Astrocyte (in vitro differentiated cells and primary cell): ENCODE measurements around the gene FXYD5. TPM values are rescaled to one million over a fixed set of nuclear protein-coding genes. Genes with fewer than 3 reads are reported as not detected.

ENCODE experiments used
- DNase-seq: peaks from one replicate; pipeline ENCODE4 v3.0.0-alpha.2; 2010; ENCODE audit warnings: low read depth
- FAIRE-seq: peaks from 2 replicates; lab custom pipeline; 2011; peaks lifted over from hg19 to GRCh38; lab: Jason Lieb, UNC
- H2AFZ ChIP-seq: 2 replicates; pipeline ENCODE4 v1.6.0; 2012; ENCODE audit warnings: low read depth, low read length, inconsistent platforms
- H3K27ac ChIP-seq: 2 replicates; pipeline ENCODE4 v1.5.1; 2011; ENCODE audit warnings: low read depth, low read length, inconsistent platforms
- H3K27me3 ChIP-seq: 2 replicates; pipeline ENCODE4 v1.6.0; 2011; ENCODE audit warnings: low read length, inconsistent platforms; ENCODE audit not compliant: insufficient read depth
- H3K36me3 ChIP-seq: 2 replicates; pipeline ENCODE4 v1.5.1; 2011; ENCODE audit warnings: low read length, inconsistent platforms; ENCODE audit not compliant: insufficient read depth
- H3K4me1 ChIP-seq: 2 replicates; pipeline ENCODE4 v1.5.1; 2011; ENCODE audit warnings: low read length, inconsistent platforms; ENCODE audit not compliant: insufficient read depth
- H3K4me2 ChIP-seq: 2 replicates; pipeline ENCODE4 v1.6.0; 2012; ENCODE audit warnings: low read length, inconsistent platforms
- H3K4me3 ChIP-seq: 2 replicates; pipeline ENCODE4 v1.5.1; 2011; ENCODE audit warnings: low read depth, mild to moderate bottlenecking, low read length, inconsistent platforms; ENCODE audit not compliant: insufficient read depth
- H3K79me2 ChIP-seq: 2 replicates; pipeline ENCODE4 v1.6.0; 2012; ENCODE audit warnings: mild to moderate bottlenecking, low read length, inconsistent platforms; ENCODE audit not compliant: insufficient read depth
- H3K9ac ChIP-seq: 2 replicates; pipeline ENCODE4 v1.6.0; 2012; ENCODE audit warnings: mild to moderate bottlenecking, low read length, inconsistent platforms
- H3K9me3 ChIP-seq: 2 replicates; pipeline ENCODE4 v1.5.1; 2012; ENCODE audit warnings: low read depth, mild to moderate bottlenecking, low read length, inconsistent platforms; ENCODE audit not compliant: insufficient read depth
- H4K20me1 ChIP-seq: 2 replicates; pipeline ENCODE4 v1.6.0; 2012; ENCODE audit warnings: low read length, inconsistent platforms; ENCODE audit not compliant: insufficient read depth
- H3K27ac Mint-ChIP-seq: one replicate; pipeline ENCODE4 v1.8.0; 2021; ENCODE audit warnings: mild to moderate bottlenecking, mixed read lengths; ENCODE audit not compliant: unreplicated experiment
- H3K27me3 Mint-ChIP-seq: one replicate; pipeline ENCODE4 v1.8.0; 2021; ENCODE audit warnings: low read depth, mixed read lengths; ENCODE audit not compliant: unreplicated experiment
- H3K36me3 Mint-ChIP-seq: one replicate; pipeline ENCODE4 v1.8.0; 2021; ENCODE audit warnings: low read depth, mixed read lengths; ENCODE audit not compliant: unreplicated experiment
- H3K4me1 Mint-ChIP-seq: one replicate; pipeline ENCODE4 v1.8.0; 2021; ENCODE audit warnings: low read depth, mixed read lengths; ENCODE audit not compliant: unreplicated experiment
- H3K4me3 Mint-ChIP-seq: one replicate; pipeline ENCODE4 v1.8.0; 2021; ENCODE audit warnings: mild to moderate bottlenecking, moderate library complexity, mixed read lengths; ENCODE audit not compliant: unreplicated experiment
- H3K9me3 Mint-ChIP-seq: one replicate; pipeline ENCODE4 v1.8.0; 2021; ENCODE audit warnings: mild to moderate bottlenecking, mixed read lengths; ENCODE audit not compliant: unreplicated experiment
- EZH2 ChIP-seq: IDR thresholded peaks from 2 replicates; pipeline ENCODE4 v1.6.1; 2012; ENCODE audit warnings: mild to moderate bottlenecking, low read length, inconsistent platforms; ENCODE audit not compliant: insufficient read depth
- total RNA-seq: library from RNA; stranded (reverse); gene quantifications from 2 replicates; pipeline ENCODE4 v1.2.1, GENCODE V29; 2021
- TF ChIP-seq, protein P1 (sequence below): IDR thresholded peaks from 2 replicates; pipeline ENCODE4 v1.5.1; 2011; ENCODE audit warnings: low read depth, mild to moderate bottlenecking, inconsistent platforms, low read length, moderate library complexity; ENCODE audit not compliant: insufficient read depth

Gene FXYD5
- total RNA-seq, 1 donor from 2014 or later, result 108 TPM

DNA sequence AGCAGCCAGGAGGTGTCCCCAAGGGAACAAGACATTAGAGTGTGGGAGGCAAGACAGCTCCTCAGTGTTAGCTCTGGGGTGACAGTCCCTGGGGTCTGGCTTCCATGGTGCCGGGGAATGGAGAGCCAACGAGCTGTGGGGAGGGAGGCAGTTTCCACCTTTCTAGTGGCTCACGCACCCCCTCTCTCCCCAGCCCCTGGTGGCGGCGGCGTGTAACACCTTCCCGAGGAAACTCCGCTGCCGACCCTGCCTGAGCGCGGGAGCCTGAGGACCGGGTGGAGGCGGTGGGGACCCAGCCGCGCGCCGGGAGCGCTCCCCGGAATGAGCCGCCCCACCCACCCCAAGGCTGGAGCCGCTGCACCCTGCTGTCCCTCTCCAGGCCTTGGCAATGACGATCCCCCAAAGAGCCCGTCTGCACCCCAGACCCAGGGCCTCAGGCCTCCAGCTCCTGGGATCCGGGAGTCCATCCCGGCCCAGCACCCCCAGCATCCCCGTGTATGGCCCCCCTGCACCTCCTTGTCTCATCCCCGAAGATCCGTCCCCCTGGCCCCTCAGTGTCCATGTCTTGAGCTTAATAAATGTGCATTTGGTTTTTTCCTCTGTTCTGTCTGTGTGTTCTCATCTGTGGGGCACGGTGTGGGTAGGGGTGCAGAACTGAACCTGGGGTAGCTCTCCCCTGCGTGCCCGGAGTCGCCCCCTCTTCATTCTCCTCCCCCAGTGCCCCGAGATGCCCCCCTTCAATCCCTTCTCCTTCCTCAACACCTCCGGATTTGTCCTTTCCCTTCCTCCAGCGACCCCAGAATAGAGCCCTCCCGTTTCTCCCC, 622 bp upstream of the FXYD5 start:
- Histone ChIP-seq H3K9ac (peak overlapping the region; percentile 93), H2AFZ (peak overlapping the region; percentile 89), H3K27ac (peak overlapping the region; percentile 42), H3K9me3 (no peaks in the 10 kb centered on the region), H3K27me3 (no peaks in the 10 kb centered on the region), H3K36me3 (peaks cover 12% of the 10 kb centered on the region), H3K4me1 (peaks cover 6% of the 10 kb centered on the region), H3K4me3 (peak overlapping the region; percentile 80), H3K4me2 (peak overlapping the region; percentile 98), H3K79me2 (peaks cover 25% of the 10 kb centered on the region), H4K20me1 (peaks cover 22% of the 10 kb centered on the region)
- peaks cover 21% of the 10 kb centered on the region for H3K27me3 Mint-ChIP-seq
- H3K4me1 Mint-ChIP-seq, result peaks cover 12% of the 10 kb centered on the region
- peak overlapping the region; percentile 93 for H3K4me3 Mint-ChIP-seq
- no peak for FAIRE-seq
- no peak for TF ChIP-seq EZH2
- TF ChIP-seq, protein P1, sequence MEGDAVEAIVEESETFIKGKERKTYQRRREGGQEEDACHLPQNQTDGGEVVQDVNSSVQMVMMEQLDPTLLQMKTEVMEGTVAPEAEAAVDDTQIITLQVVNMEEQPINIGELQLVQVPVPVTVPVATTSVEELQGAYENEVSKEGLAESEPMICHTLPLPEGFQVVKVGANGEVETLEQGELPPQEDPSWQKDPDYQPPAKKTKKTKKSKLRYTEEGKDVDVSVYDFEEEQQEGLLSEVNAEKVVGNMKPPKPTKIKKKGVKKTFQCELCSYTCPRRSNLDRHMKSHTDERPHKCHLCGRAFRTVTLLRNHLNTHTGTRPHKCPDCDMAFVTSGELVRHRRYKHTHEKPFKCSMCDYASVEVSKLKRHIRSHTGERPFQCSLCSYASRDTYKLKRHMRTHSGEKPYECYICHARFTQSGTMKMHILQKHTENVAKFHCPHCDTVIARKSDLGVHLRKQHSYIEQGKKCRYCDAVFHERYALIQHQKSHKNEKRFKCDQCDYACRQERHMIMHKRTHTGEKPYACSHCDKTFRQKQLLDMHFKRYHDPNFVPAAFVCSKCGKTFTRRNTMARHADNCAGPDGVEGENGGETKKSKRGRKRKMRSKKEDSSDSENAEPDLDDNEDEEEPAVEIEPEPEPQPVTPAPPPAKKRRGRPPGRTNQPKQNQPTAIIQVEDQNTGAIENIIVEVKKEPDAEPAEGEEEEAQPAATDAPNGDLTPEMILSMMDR, result peak; percentile 36
- H3K9me3 Mint-ChIP-seq, result no peaks in the 10 kb centered on the region
- no peak overlapping the region for H3K27ac Mint-ChIP-seq
- DNase-seq, result no peak
- H3K36me3 Mint-ChIP-seq, result peaks cover 6% of the 10 kb centered on the region

DNA sequence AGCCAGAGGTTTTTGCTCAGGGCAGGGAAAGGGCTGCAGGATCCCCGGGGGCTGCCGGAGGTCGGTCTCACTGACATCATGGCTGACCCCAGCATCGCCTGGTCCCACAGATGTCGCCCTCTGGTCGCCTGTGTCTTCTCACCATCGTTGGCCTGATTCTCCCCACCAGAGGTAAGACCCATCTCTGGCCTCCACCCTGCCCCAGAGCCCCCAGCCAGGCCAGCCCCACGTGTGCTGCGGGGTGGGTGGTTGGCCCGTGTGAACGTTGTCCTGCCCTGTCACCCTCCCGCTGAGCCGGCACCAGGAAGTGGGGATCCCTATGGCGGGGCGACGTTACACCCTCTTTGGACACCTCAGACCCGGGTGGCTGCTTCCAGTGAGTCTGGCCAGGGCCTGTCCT, 906 bp downstream of the FXYD5 start:
- Histone ChIP-seq H3K4me1 (peaks cover 6% of the 10 kb centered on the region), H3K4me2 (peak overlapping the region; percentile 98), H3K79me2 (peaks cover 25% of the 10 kb centered on the region), H3K27ac (peak overlapping the region; percentile 82), H3K36me3 (peaks cover 18% of the 10 kb centered on the region), H2AFZ (peak overlapping the region; percentile 89), H3K27me3 (no peaks in the 10 kb centered on the region), H3K9ac (peak overlapping the region; percentile 93), H3K9me3 (no peaks in the 10 kb centered on the region), H4K20me1 (peaks cover 22% of the 10 kb centered on the region), H3K4me3 (peak overlapping the region; percentile 80)
- Mint-ChIP-seq H3K27me3 (peaks cover 20% of the 10 kb centered on the region), H3K4me3 (peak overlapping the region; percentile 93), H3K9me3 (peaks cover under 1% of the 10 kb centered on the region), H3K27ac (peak overlapping the region; percentile 87), H3K36me3 (peaks cover 12% of the 10 kb centered on the region), H3K4me1 (peaks cover 7% of the 10 kb centered on the region)
- DNase-seq, result no peak
- no peak for FAIRE-seq
- TF ChIP-seq, protein P1, result no peak
- TF ChIP-seq EZH2, result no peak
